Skin of body (tissue), 2 donors: ENCODE results near the gene CAPZA2. TPM values are rescaled to one million over a fixed set of nuclear protein-coding genes. Genes with fewer than 3 reads are reported as not detected.
"Not testable (repeated sequence)": the region's sequence is repeated elsewhere in the genome, so short reads cannot be mapped to it uniquely, and the experiment has no call there.

ENCODE experiments used
- DNase-seq: peaks from one replicate; lab custom pipeline; 2025; lab: John Stamatoyannopoulos, UW
- total RNA-seq: library from RNA; depleted of rRNA; stranded (reverse); fragments of >200 nt; gene quantifications from one replicate; pipeline ENCODE4 v1.2.3, GENCODE V29; 2014

CAPZA2 gene
- total RNA-seq: 91.6 TPM

- peak; percentile 91 for DNase-seq
Measured at GRCh38 chr7:116862234-116862950, at the start of gene CAPZA2. TSS of gene CAPZA2 (plus strand) at chr7:116862587. CDS start at chr7:116862612, 25 bp downstream.

- DNase-seq: no peak
Measured at GRCh38 chr7:116812860-116813259, 49.5 kb upstream of the CAPZA2 start.

GRCh38 chr7:116813371-116813770 is 49.0 kb upstream of the CAPZA2 start:
- not testable (repeated sequence) for DNase-seq

- no peak for DNase-seq
Measured at GRCh38 chr7:116815041-116815440, 47.3 kb upstream of the CAPZA2 start.

GRCh38 chr7:116820149-116820548 is 42.2 kb upstream of the CAPZA2 start:
- no peak for DNase-seq

GRCh38 chr7:116821647-116822046 is 40.7 kb upstream of the CAPZA2 start:
- DNase-seq: not testable (repeated sequence)

- DNase-seq: no peak
Measured at GRCh38 chr7:116824449-116824848, 37.9 kb upstream of the CAPZA2 start.

GRCh38 chr7:116828281-116828680 is 34.1 kb upstream of the CAPZA2 start:
- DNase-seq: no peak

GRCh38 chr7:116829041-116829440 is 33.3 kb upstream of the CAPZA2 start:
- no peak for DNase-seq

GRCh38 chr7:116829493-116829892 is 32.9 kb upstream of the CAPZA2 start:
- no peak for DNase-seq

- no peak for DNase-seq
Measured at GRCh38 chr7:116832692-116833091, 29.7 kb upstream of the CAPZA2 start.

GRCh38 chr7:116834815-116835504 is 27.4 kb upstream of the CAPZA2 start:
- no peak for DNase-seq

GRCh38 chr7:116836048-116836447 is 26.3 kb upstream of the CAPZA2 start:
- DNase-seq: no peak

- no peak for DNase-seq
Measured at GRCh38 chr7:116836911-116837310, 25.5 kb upstream of the CAPZA2 start.

- no peak for DNase-seq
Measured at GRCh38 chr7:116837586-116837985, 24.8 kb upstream of the CAPZA2 start.

- DNase-seq: no peak
Measured at GRCh38 chr7:116840256-116840655, 22.1 kb upstream of the CAPZA2 start.

GRCh38 chr7:116842371-116842770 is 20.0 kb upstream of the CAPZA2 start:
- no peak for DNase-seq

- no peak for DNase-seq
Measured at GRCh38 chr7:116843378-116843777, 19.0 kb upstream of the CAPZA2 start.

- DNase-seq: no peak
Measured at GRCh38 chr7:116851175-116851574, 11.2 kb upstream of the CAPZA2 start.

GRCh38 chr7:116851671-116852070 is 10.7 kb upstream of the CAPZA2 start:
- no peak for DNase-seq

GRCh38 chr7:116854132-116854531 is 8.3 kb upstream of the CAPZA2 start:
- DNase-seq: no peak

- DNase-seq: no peak
Measured at GRCh38 chr7:116857052-116857451, 5.3 kb upstream of the CAPZA2 start.

GRCh38 chr7:116859323-116859722 is 3.1 kb upstream of the CAPZA2 start:
- DNase-seq: no peak
